GM12878 (cell line): ENCODE results near the gene DIAPH1.

ENCODE experiments used
- EGR1 ChIP-seq, 2 experiments: IDR thresholded peaks; 1 replicate in 1 of 2; 2 replicates in 1 of 2; pipeline ENCODE4 v1.6.1; 2011 to 2012; ENCODE audit warnings: low read depth in 2 of 2, low read length in 2 of 2, borderline replicate concordance in 1 of 2, mild to moderate bottlenecking in 1 of 2, moderate library complexity in 1 of 2
- GABPA ChIP-seq: IDR thresholded peaks from 2 replicates; pipeline ENCODE4 v1.6.1; 2014; ENCODE audit warnings: antibody characterized with exemption, low read depth, mild to moderate bottlenecking, inconsistent platforms
- NFXL1 ChIP-seq: fragments of 450-650 bp; IDR thresholded peaks from 2 replicates; pipeline ENCODE4 v1.6.1; 2017; ENCODE audit warnings: antibody characterized with exemption, mild to moderate bottlenecking, borderline replicate concordance
- NFYB ChIP-seq: IDR thresholded peaks from 2 replicates; pipeline ENCODE4 v1.6.1; 2011; ENCODE audit warnings: low read depth, mild to moderate bottlenecking, low read length, improper control_type of control experiment, moderate library complexity; ENCODE audit not compliant: insufficient read depth
- POLR2A ChIP-seq: IDR thresholded peaks from 2 replicates; pipeline ENCODE4 v1.6.1; 2011; ENCODE audit warnings: low read depth, mild to moderate bottlenecking, low read length
- POLR2AphosphoS5 ChIP-seq: IDR thresholded peaks from 2 replicates; pipeline ENCODE4 v1.6.1; 2011; ENCODE audit warnings: mild to moderate bottlenecking, low read length, inconsistent platforms
- RFX5 ChIP-seq: IDR thresholded peaks from 2 replicates; pipeline ENCODE4 v1.6.1; 2011; ENCODE audit warnings: low read depth, low read length, improper control_type of control experiment
- SIN3A ChIP-seq: IDR thresholded peaks from 2 replicates; pipeline ENCODE4 v1.6.1; 2012; ENCODE audit warnings: low read depth, low read length, improper control_type of control experiment
- SP1 ChIP-seq: IDR thresholded peaks from one replicate; pipeline ENCODE4 v1.6.1; 2011; ENCODE audit warnings: low read depth, low read length
- STAT3 ChIP-seq: IDR thresholded peaks from 2 replicates; pipeline ENCODE4 v1.6.1; 2011; ENCODE audit warnings: low read depth, low read length, improper control_type of control experiment
- TAF1 ChIP-seq: IDR thresholded peaks from 2 replicates; pipeline ENCODE4 v1.6.1; 2011; ENCODE audit warnings: mild to moderate bottlenecking, low read depth, low read length, borderline replicate concordance
- TF ChIP-seq, protein P1 (sequence below), 3 experiments: IDR thresholded peaks in 2 of 3; conservative IDR thresholded peaks in 1 of 3; 2 replicates each; pipeline ENCODE4 v1.5.1; 2011; ENCODE audit warnings: low read depth in 3 of 3, low read length in 3 of 3, mild to moderate bottlenecking in 3 of 3, control low read depth in 2 of 3, moderate library complexity in 2 of 3, inconsistent platforms in 1 of 3, mixed read lengths in 1 of 3; ENCODE audit not compliant: control insufficient read depth in 2 of 3, insufficient read depth in 1 of 3; ENCODE audit errors: extremely low read depth in 1 of 3
- TF ChIP-seq, protein P2 (sequence below): IDR thresholded peaks from 2 replicates; pipeline ENCODE4 v1.6.1; 2011; ENCODE audit warnings: mild to moderate bottlenecking, low read depth, low read length, moderate library complexity; ENCODE audit not compliant: insufficient replicate concordance

DNA sequence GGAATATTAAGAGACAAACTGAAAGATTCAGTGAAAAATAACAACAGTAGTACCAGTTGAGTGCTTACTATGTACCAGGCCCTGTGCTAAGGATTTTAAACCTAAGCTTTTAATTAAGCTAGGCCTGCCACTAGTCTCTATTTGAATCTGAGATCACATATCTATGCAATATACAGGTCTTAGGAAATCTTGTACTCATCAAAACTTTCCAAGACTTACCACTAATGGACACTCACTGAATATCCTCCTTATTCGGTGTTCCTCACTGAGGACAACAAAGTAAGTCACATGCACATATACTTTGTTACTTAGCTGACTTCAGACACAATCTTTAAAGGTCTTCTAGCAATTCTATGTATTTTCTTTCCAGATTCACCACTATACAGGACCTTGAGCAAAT, 32.6 kb downstream of the DIAPH1 start:
- no peak for TF ChIP-seq RFX5
- TF ChIP-seq POLR2A = no peak
- TF ChIP-seq POLR2AphosphoS5 = no peak
- TF ChIP-seq SIN3A = no peak
- TF ChIP-seq, protein P1, sequence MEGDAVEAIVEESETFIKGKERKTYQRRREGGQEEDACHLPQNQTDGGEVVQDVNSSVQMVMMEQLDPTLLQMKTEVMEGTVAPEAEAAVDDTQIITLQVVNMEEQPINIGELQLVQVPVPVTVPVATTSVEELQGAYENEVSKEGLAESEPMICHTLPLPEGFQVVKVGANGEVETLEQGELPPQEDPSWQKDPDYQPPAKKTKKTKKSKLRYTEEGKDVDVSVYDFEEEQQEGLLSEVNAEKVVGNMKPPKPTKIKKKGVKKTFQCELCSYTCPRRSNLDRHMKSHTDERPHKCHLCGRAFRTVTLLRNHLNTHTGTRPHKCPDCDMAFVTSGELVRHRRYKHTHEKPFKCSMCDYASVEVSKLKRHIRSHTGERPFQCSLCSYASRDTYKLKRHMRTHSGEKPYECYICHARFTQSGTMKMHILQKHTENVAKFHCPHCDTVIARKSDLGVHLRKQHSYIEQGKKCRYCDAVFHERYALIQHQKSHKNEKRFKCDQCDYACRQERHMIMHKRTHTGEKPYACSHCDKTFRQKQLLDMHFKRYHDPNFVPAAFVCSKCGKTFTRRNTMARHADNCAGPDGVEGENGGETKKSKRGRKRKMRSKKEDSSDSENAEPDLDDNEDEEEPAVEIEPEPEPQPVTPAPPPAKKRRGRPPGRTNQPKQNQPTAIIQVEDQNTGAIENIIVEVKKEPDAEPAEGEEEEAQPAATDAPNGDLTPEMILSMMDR (IDR thresholded peaks at IDR 0.05 in 2 of 3, conservative IDR thresholded peaks at IDR 0.05 in 1 of 3; ENCODE audit: control insufficient read depth in 2 of 3, extremely low read depth in 1 of 3, insufficient read depth in 1 of 3, low read depth in 3 of 3, low read length in 3 of 3) = no peak
- TF ChIP-seq SP1 = no peak
- no peak for TF ChIP-seq NFYB
- TF ChIP-seq STAT3 = no peak
- no peak for TF ChIP-seq TAF1
- TF ChIP-seq GABPA = no peak
- no peak for TF ChIP-seq NFXL1
- no peak for TF ChIP-seq EGR1 (IDR thresholded peaks at IDR 0.05; ENCODE audit: borderline replicate concordance in 1 of 2, low read depth in 2 of 2, low read length in 2 of 2)
- TF ChIP-seq, protein P2, sequence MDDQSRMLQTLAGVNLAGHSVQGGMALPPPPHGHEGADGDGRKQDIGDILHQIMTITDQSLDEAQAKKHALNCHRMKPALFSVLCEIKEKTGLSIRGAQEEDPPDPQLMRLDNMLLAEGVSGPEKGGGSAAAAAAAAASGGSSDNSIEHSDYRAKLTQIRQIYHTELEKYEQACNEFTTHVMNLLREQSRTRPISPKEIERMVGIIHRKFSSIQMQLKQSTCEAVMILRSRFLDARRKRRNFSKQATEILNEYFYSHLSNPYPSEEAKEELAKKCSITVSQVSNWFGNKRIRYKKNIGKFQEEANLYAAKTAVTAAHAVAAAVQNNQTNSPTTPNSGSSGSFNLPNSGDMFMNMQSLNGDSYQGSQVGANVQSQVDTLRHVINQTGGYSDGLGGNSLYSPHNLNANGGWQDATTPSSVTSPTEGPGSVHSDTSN = no peak
